CD14-positive monocyte (primary cell): ENCODE results near the gene ATP1A2. TPM values are rescaled to one million over a fixed set of nuclear protein-coding genes. Genes with fewer than 3 reads are reported as not detected.

Source experiments
- DNase-seq, 3 donors: peaks; one replicate each; pipeline ENCODE4 v3.0.0-alpha.2; 2011 to 2022
- H2AFZ ChIP-seq: 2 replicates; pipeline ENCODE4 v1.6.0; 2012; ENCODE audit warnings: mild to moderate bottlenecking, low read depth, low read length, inconsistent platforms; ENCODE audit not compliant: insufficient read depth, poor library complexity, severe bottlenecking
- H3K27ac ChIP-seq, 2 donors: 1 replicate in 1 of 2; 2 replicates in 1 of 2; pipeline ENCODE4 v1.5.1; 2012 to 2013; ENCODE audit warnings: low read length in 2 of 2, control low read depth in 1 of 2, inconsistent platforms in 1 of 2, low read depth in 1 of 2, mild to moderate bottlenecking in 1 of 2
- H3K27me3 ChIP-seq, 2 donors: one replicate each; pipeline versions ENCODE4 v1.6.0 to v1.6.1; 2011 to 2013; ENCODE audit warnings: low read length in 2 of 2; ENCODE audit not compliant: control insufficient read depth in 2 of 2, insufficient read depth in 2 of 2
- H3K36me3 ChIP-seq, 2 donors: replicated peaks in 1 of 2; 1 replicate in 1 of 2; 2 replicates in 1 of 2; pipeline versions ENCODE4 v1.5.1 to v1.6.1; 2012 to 2013; ENCODE audit warnings: low read length in 2 of 2, control low read depth in 1 of 2, inconsistent platforms in 1 of 2, mild to moderate bottlenecking in 1 of 2; ENCODE audit not compliant: insufficient read depth in 2 of 2, control insufficient read depth in 1 of 2
- H3K4me1 ChIP-seq, 2 donors: 1 replicate in 1 of 2; 2 replicates in 1 of 2; pipeline versions ENCODE4 v1.5.1 to v1.6.1; 2012 to 2013; ENCODE audit warnings: low read length in 2 of 2, control low read depth in 1 of 2, inconsistent platforms in 1 of 2, mild to moderate bottlenecking in 1 of 2, moderate library complexity in 1 of 2; ENCODE audit not compliant: insufficient read depth in 2 of 2, control insufficient read depth in 1 of 2
- H3K4me2 ChIP-seq: replicated peaks from 2 replicates; pipeline ENCODE3; 2012; ENCODE audit warnings: low read length, moderate library complexity, mild to moderate bottlenecking; ENCODE audit not compliant: poor library complexity, severe bottlenecking; ENCODE audit errors: extremely low read depth
- H3K4me3 ChIP-seq, 3 experiments: fragments of 200-600 bp in 1 of 3; sonication (generic) in 1 of 3; replicated peaks in 1 of 3; 1 replicate in 2 of 3; 2 replicates in 1 of 3; pipeline ENCODE4 v1.5.1; 2011 to 2013; ENCODE audit warnings: low read length in 3 of 3, mild to moderate bottlenecking in 3 of 3, control low read depth in 2 of 3, low read depth in 2 of 3, inconsistent platforms in 1 of 3, moderate library complexity in 1 of 3
- H3K79me2 ChIP-seq: 2 replicates; pipeline ENCODE4 v1.6.0; 2012; ENCODE audit warnings: mild to moderate bottlenecking, control low read depth, inconsistent platforms, low read length, moderate library complexity; ENCODE audit not compliant: insufficient read depth
- H3K9ac ChIP-seq: 2 replicates; pipeline ENCODE4 v1.6.0; 2017; ENCODE audit warnings: low read length, mild to moderate bottlenecking; ENCODE audit not compliant: insufficient read depth, poor library complexity, severe bottlenecking
- H3K9me3 ChIP-seq, 2 donors: replicated peaks in 1 of 2; 1 replicate in 1 of 2; 2 replicates in 1 of 2; pipeline versions ENCODE4 v1.5.1 to v1.6.1; 2012 to 2013; ENCODE audit warnings: low read length in 2 of 2, control low read depth in 1 of 2; ENCODE audit not compliant: control insufficient read depth in 1 of 2, insufficient read depth in 1 of 2
- H4K20me1 ChIP-seq: 2 replicates; pipeline ENCODE4 v1.6.0; 2012; ENCODE audit warnings: mild to moderate bottlenecking, low read length, control low read depth, moderate library complexity; ENCODE audit not compliant: insufficient read depth
- H3K27ac Mint-ChIP-seq, 7 donors: one replicate each; pipeline ENCODE4 v1.8.0; 2020; ENCODE audit warnings: mild to moderate bottlenecking in 7 of 7, mixed read lengths in 7 of 7, moderate library complexity in 6 of 7, inconsistent platforms in 2 of 7
- H3K27me3 Mint-ChIP-seq, 3 donors: one replicate each; pipeline ENCODE4 v1.8.0; 2021 to 2022; ENCODE audit warnings: low read depth in 3 of 3, mild to moderate bottlenecking in 3 of 3, mixed read lengths in 3 of 3, moderate library complexity in 3 of 3, inconsistent platforms in 1 of 3
- H3K36me3 Mint-ChIP-seq, 2 donors: one replicate each; pipeline ENCODE4 v1.8.0; 2020; ENCODE audit warnings: mixed read lengths in 2 of 2, inconsistent platforms in 1 of 2, mild to moderate bottlenecking in 1 of 2
- H3K4me1 Mint-ChIP-seq: one replicate; pipeline ENCODE4 v1.8.0; 2020; ENCODE audit warnings: mild to moderate bottlenecking, mixed read lengths
- H3K4me3 Mint-ChIP-seq, 2 donors: one replicate each; pipeline ENCODE4 v1.8.0; 2020; ENCODE audit warnings: mild to moderate bottlenecking in 2 of 2, mixed read lengths in 2 of 2, moderate library complexity in 1 of 2
- H3K9me3 Mint-ChIP-seq, 7 donors: one replicate each; pipeline ENCODE4 v1.8.0; 2020 to 2022; ENCODE audit warnings: mixed read lengths in 7 of 7, mild to moderate bottlenecking in 6 of 7, moderate library complexity in 6 of 7, inconsistent platforms in 2 of 7
- CTCF ChIP-seq: fragments of 200-600 bp; IDR thresholded peaks from one replicate; pipeline ENCODE4 v1.8.0; 2022; ENCODE audit warnings: antibody characterized with exemption, mild to moderate bottlenecking
- WGBS: methylation state at CpG from one replicate; pipeline ENCODE4 v1.1.5; 2013; ENCODE audit warnings: missing lambda C conversion rate; ENCODE audit not compliant: insufficient coverage; 5-methylcytosine and 5-hydroxymethylcytosine counted together
- intact Hi-C, 2 donors: fragments of 100-400 bp; cut with micrococcal nuclease; formaldehyde crosslinking; loops; one replicate each; pipeline versions ENCODE4 v1.15.0 to v1.15.1; 2023
- polyA plus RNA-seq, 3 donors: library from polyadenylated mRNA; depleted of rRNA in 1 of 3; unstranded in 2 of 3; stranded (reverse) in 1 of 3; fragments of 300-500 nt in 2 of 3; fragments of >200 nt in 1 of 3; fragmentation: Illumina TruSeq in 2 of 3; gene quantifications; 1 replicate in 2 of 3; 2 replicates in 1 of 3; pipeline ENCODE4 v1.2.3, GENCODE V29; 2012 to 2021

Gene ATP1A2
- polyA plus RNA-seq, 3 donors, result 0.03 TPM; not detected in 2

- H3K27ac Mint-ChIP-seq, result no peak overlapping the region
- no peaks in the 10 kb centered on the region for H3K36me3 Mint-ChIP-seq
- DNase-seq, result no peak
- no peak overlapping the region for H3K4me3 ChIP-seq
- peaks cover 0 to 2% (median 0%) of the 10 kb centered on the region in 7 donors for H3K9me3 Mint-ChIP-seq
- no peaks in the 10 kb centered on the region for H3K9me3 ChIP-seq
- no peak overlapping the region for H3K4me3 Mint-ChIP-seq
- no peak overlapping the region for H3K9ac ChIP-seq
- H3K27ac ChIP-seq, result no peak overlapping the region
- H3K79me2 ChIP-seq, result no peaks in the 10 kb centered on the region
- TF ChIP-seq CTCF, result no peak
- H3K27me3 ChIP-seq, result no peaks in the 10 kb centered on the region
- H3K4me1 Mint-ChIP-seq, result peaks cover 1% of the 10 kb centered on the region
- no peak overlapping the region for H3K4me2 ChIP-seq
- intact Hi-C loops, result no loop called here
- peaks cover 5 to 7% of the 10 kb centered on the region in 2 donors for H3K4me1 ChIP-seq
- no peaks in the 10 kb centered on the region for H3K36me3 ChIP-seq
- no peaks in the 10 kb centered on the region for H4K20me1 ChIP-seq
- no peak overlapping the region for H2AFZ ChIP-seq
- peaks cover 0 to 7% (median 3%) of the 10 kb centered on the region in 3 donors for H3K27me3 Mint-ChIP-seq
Observed at GRCh38 chr1:160123726-160124125, 8.2 kb downstream of the ATP1A2 start.

GRCh38 chr1:160124705-160125478, 9.3 kb downstream of the ATP1A2 start:
- no peaks in the 10 kb centered on the region for H3K9me3 ChIP-seq
- WGBS, result no CpG with 5 or more reads among the region's 8 CpGs
- no peak overlapping the region for H3K27ac ChIP-seq
- H3K4me1 ChIP-seq, result no peaks in the 10 kb centered on the region
- Mint-ChIP-seq H3K36me3 (no peaks in the 10 kb centered on the region), H3K9me3 (peaks cover 0 to 2% (median 0%) of the 10 kb centered on the region in 7 donors), H3K27ac (no peak overlapping the region), H3K27me3 (peaks cover 3 to 7% (median 4%) of the 10 kb centered on the region in 3 donors), H3K4me1 (no peaks in the 10 kb centered on the region), H3K4me3 (no peak overlapping the region)
- H3K4me2 ChIP-seq, result no peak overlapping the region
- no peak for TF ChIP-seq CTCF
- H3K27me3 ChIP-seq, result no peaks in the 10 kb centered on the region
- H3K36me3 ChIP-seq, result no peaks in the 10 kb centered on the region
- no peaks in the 10 kb centered on the region for H3K79me2 ChIP-seq
- no peak overlapping the region for H3K9ac ChIP-seq
- H3K4me3 ChIP-seq, result no peak overlapping the region
- intact Hi-C loops, result no loop called here
- H4K20me1 ChIP-seq, result no peaks in the 10 kb centered on the region
- no peak for DNase-seq
- H2AFZ ChIP-seq, result no peak overlapping the region
